ENCODE results near the gene SUN3. TPM values are rescaled to one million over a fixed set of nuclear protein-coding genes. Genes with fewer than 3 reads are reported as not detected.
"Not testable (repeated sequence)": the region's sequence is repeated elsewhere in the genome, so short reads cannot be mapped to it uniquely, and the experiment has no call there.

Gene SUN3
- total and polyA plus RNA-seq, 9 of the 15 experiments (the other 6 are each of a cell fraction or from before 2014, with no cell fraction given) = 0.04 to 0.06 TPM; not detected in 7

DNA sequence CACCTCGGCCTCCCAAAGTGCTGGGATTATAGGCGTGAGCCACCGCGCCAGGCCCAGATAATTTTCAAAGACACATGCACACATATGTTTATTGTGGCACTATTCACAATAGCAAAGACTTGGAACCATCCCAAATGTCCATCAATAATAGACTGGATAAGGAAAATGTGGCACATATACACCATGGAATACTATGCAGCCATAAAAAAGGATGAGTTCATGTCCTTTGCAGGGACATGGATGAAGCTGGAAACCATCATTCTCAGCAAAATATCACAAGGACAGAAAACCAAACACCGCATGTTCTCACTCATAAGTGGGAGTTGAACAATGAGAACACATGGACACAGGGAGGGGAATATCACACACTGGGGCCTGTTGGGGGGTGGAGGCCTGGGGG, 48.3 kb downstream of the SUN3 start:
- WGBS (ENCODE audit: insufficient coverage, low coverage, missing lambda C conversion rate) = 100% methylated on average over 2 of the region's 5 CpGs
- not testable (repeated sequence) for ATAC-seq

DNA sequence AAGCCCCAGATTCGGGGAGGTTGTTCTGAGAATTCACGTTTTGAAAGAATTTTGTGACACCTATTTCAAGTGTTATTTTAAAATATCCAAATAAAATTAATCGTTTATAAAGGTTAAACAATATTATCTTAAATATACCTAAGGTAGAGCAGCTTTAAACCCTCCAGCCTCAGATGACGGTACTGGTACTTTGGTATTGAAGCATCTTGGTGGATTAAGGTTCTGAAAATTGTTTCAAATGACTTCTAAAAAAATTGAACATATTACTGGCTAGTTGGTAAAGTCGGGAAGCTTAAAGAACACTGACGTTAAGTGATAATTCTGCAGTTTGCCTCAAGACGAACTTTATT, 49.1 kb downstream of the SUN3 start:
- Histone ChIP-seq H3K4me3 (peak overlapping the region; percentile 53), H4K20me1 (replicated peaks; ENCODE audit: control insufficient read depth, insufficient read depth, low read length) (no peaks in the 10 kb centered on the region), H3K79me2 (ENCODE audit: control insufficient read depth, insufficient read depth, low read length) (peaks cover 16% of the 10 kb centered on the region), H3K9ac (ENCODE audit: insufficient read depth in 1 of 2, low read depth in 2 of 2, low read length in 2 of 2) (peak overlapping the region in 1 of 2 experiments; percentile 77; a peak in 1 of 4 replicates), H3K27me3 (ENCODE audit: control insufficient read depth in 2 of 2, insufficient read depth in 2 of 2, low read length in 2 of 2) (no peaks in the 10 kb centered on the region), H3K36me3 (ENCODE audit: control insufficient read depth, insufficient read depth, low read length) (peaks cover 36% of the 10 kb centered on the region), H3K9me3 (replicated peaks; ENCODE audit: control insufficient read depth, insufficient read depth, low read depth, low read length) (no peaks in the 10 kb centered on the region), H3K4me2 (ENCODE audit: insufficient read depth, low read length) (peak overlapping the region; percentile 98; the same call in 1 of the 2 replicates), H3K9me1 (ENCODE audit: control insufficient read depth, insufficient read depth, low read length) (no peaks in the 10 kb centered on the region), H2AFZ (ENCODE audit: low read depth, low read length) (peak overlapping the region; percentile 88), H3K27ac (ENCODE audit: extremely low read depth, low read depth, low read length) (peak overlapping the region; percentile 82; the same call in 2 of the 3 replicates), H3K4me1 (replicated peaks in 1 of 2; ENCODE audit: control insufficient read depth in 2 of 2, insufficient read depth in 2 of 2, low read length in 2 of 2) (peaks cover 5 to 6% of the 10 kb centered on the region in 2 experiments; a peak in 4 of 5 replicates)
- BruUV-seq (replicated peaks) = no TSS peak
- ChIA-PET CTCF (ENCODE audit: low intra/inter-chr PET ratio) (no interaction called here), POLR2A (no interaction called here)
- peak; percentile 59 for FAIRE-seq
- intact Hi-C loops (cut with micrococcal nuclease) (loop anchor here (2.0 kb wide), 1 partner anchor 109 kb away; the partner anchor contains the start of gene UPP1), in situ Hi-C loops (cut with MboI) (no loop called here)
- WGBS (ENCODE audit: insufficient coverage, low coverage, missing lambda C conversion rate) = 45% methylated on average over 7 of the region's 7 CpGs
- no peak for ATAC-seq
- no peak for DNase-seq (ENCODE audit: extremely low read depth in 1 of 4, low spot score in 3 of 4)
- TF ChIP-seq ATF7 (IDR thresholded peaks at IDR 0.05) (no peak), CBX3 (IDR thresholded peaks at IDR 0.05; ENCODE audit: borderline replicate concordance in 1 of 2, low read length in 2 of 2) (no peak), SLC30A9 (CRISPR knock-in tag; IDR thresholded peaks at IDR 0.05) (no peak), STAT5B (CRISPR knock-in tag; IDR thresholded peaks at IDR 0.05) (no peak), NR2C2 (CRISPR knock-in tag; IDR thresholded peaks at IDR 0.05) (no peak), NR2C2 (tag; IDR thresholded peaks at IDR 0.05) (peak; percentile 96), ATF1 (CRISPR knock-in tag; IDR thresholded peaks at IDR 0.05) (no peak), ATF1 (tag; IDR thresholded peaks at IDR 0.05) (no peak; the same call in 1 of the 2 replicates), MCM5 (IDR thresholded peaks at IDR 0.05; ENCODE audit: low read depth) (no peak), MAFK (IDR thresholded peaks at IDR 0.05; ENCODE audit: low read length) (no peak), ZNF584 (CRISPR knock-in tag; IDR thresholded peaks at IDR 0.05; ENCODE audit: low read depth) (no peak), NFXL1 (CRISPR knock-in tag; IDR thresholded peaks at IDR 0.05) (no peak)
- TF ChIP-seq, protein P1, sequence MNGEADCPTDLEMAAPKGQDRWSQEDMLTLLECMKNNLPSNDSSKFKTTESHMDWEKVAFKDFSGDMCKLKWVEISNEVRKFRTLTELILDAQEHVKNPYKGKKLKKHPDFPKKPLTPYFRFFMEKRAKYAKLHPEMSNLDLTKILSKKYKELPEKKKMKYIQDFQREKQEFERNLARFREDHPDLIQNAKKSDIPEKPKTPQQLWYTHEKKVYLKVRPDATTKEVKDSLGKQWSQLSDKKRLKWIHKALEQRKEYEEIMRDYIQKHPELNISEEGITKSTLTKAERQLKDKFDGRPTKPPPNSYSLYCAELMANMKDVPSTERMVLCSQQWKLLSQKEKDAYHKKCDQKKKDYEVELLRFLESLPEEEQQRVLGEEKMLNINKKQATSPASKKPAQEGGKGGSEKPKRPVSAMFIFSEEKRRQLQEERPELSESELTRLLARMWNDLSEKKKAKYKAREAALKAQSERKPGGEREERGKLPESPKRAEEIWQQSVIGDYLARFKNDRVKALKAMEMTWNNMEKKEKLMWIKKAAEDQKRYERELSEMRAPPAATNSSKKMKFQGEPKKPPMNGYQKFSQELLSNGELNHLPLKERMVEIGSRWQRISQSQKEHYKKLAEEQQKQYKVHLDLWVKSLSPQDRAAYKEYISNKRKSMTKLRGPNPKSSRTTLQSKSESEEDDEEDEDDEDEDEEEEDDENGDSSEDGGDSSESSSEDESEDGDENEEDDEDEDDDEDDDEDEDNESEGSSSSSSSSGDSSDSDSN (IDR thresholded peaks at IDR 0.05; ENCODE audit: borderline replicate concordance in 1 of 2, low read depth in 2 of 2, low read length in 2 of 2) = no peak
- TF ChIP-seq, protein P2, sequence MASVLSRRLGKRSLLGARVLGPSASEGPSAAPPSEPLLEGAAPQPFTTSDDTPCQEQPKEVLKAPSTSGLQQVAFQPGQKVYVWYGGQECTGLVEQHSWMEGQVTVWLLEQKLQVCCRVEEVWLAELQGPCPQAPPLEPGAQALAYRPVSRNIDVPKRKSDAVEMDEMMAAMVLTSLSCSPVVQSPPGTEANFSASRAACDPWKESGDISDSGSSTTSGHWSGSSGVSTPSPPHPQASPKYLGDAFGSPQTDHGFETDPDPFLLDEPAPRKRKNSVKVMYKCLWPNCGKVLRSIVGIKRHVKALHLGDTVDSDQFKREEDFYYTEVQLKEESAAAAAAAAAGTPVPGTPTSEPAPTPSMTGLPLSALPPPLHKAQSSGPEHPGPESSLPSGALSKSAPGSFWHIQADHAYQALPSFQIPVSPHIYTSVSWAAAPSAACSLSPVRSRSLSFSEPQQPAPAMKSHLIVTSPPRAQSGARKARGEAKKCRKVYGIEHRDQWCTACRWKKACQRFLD (CRISPR knock-in tag; IDR thresholded peaks at IDR 0.05) = no peak

More for the DNA sequence above, 48.3 kb downstream of the SUN3 start:
- Histone ChIP-seq H3K36me3 (ENCODE audit: control insufficient read depth, insufficient read depth, low read length) (peaks cover 30% of the 10 kb centered on the region), H3K79me2 (ENCODE audit: control insufficient read depth, insufficient read depth, low read length) (peaks cover 16% of the 10 kb centered on the region)
- H2AFZ ChIP-seq (ENCODE audit: low read depth, low read length); H3K4me1 ChIP-seq (replicated peaks in 1 of 2; ENCODE audit: control insufficient read depth in 2 of 2, insufficient read depth in 2 of 2, low read length in 2 of 2); in situ Hi-C loops (cut with MboI); H3K27me3 ChIP-seq (ENCODE audit: control insufficient read depth in 2 of 2, insufficient read depth in 2 of 2, low read length in 2 of 2); BruUV-seq (replicated peaks); CTCF ChIA-PET (ENCODE audit: low intra/inter-chr PET ratio); H4K20me1 ChIP-seq (replicated peaks; ENCODE audit: control insufficient read depth, insufficient read depth, low read length); intact Hi-C loops (cut with micrococcal nuclease); POLR2A ChIA-PET; H3K27ac ChIP-seq (ENCODE audit: extremely low read depth, low read depth, low read length); FAIRE-seq; H3K9ac ChIP-seq (ENCODE audit: insufficient read depth in 1 of 2, low read depth in 2 of 2, low read length in 2 of 2); H3K4me3 ChIP-seq; H3K9me3 ChIP-seq (replicated peaks; ENCODE audit: control insufficient read depth, insufficient read depth, low read depth, low read length); DNase-seq (ENCODE audit: extremely low read depth in 1 of 4, low spot score in 3 of 4); H3K4me2 ChIP-seq (ENCODE audit: insufficient read depth, low read length); H3K9me1 ChIP-seq (ENCODE audit: control insufficient read depth, insufficient read depth, low read length): not testable (repeated sequence)
- peak; percentile 43 for TF ChIP-seq ZNF146 (CRISPR knock-in tag; IDR thresholded peaks at IDR 0.05; ENCODE audit: unreplicated experiment)
